ENCODE measurements around the gene ZNF689.
"Not testable (repeated sequence)": the region's sequence is repeated elsewhere in the genome, so short reads cannot be mapped to it uniquely, and the experiment has no call there.

The ZNF689 gene

DNA sequence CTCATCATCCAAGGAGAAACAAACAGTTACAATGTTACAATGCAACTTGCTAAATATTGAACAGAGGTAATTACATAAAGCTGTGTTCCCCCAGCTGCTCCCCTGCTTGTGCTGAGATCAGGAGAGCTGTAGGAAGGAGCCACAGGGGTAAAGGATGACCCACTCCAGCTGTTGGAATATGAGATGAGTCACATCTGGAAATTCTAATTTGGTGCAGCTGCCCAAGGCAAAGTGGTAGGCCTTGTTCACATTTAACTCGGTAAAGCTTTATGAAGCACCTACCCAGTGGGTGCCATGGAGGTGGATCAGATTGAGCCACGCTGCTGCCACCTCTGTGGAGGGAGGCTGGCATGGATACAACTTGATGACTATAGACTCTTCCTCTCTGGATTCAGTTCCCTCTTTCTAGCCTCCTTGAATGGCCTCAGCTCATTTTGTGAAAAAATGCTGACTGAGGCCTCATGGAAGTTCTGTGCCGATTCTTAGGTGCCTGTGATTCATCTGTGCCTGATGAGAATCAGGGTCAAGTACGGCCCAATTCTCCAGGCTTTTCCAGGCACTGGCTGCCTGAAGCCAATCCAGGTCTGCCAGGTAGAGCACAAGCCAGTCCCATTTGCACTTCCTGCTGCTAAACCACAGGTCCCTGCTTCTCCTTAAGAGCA is 7.4 kb downstream of the ZNF689 start:
- TF ChIP-seq CTCF (IDR thresholded peaks at IDR 0.05; ENCODE audit: control extremely low read depth, extremely low read depth, low read depth, missing control alignments): no peak
- ChIA-PET POLR2A (interaction anchor here (0.5 to 0.7 kb wide), 3 partner anchors 31 to 639 kb away, joined by 3 to 6 read pairs (median 3); partner anchors contain the start of gene ZNF688), CTCF (interaction anchor here (1.0 to 8.6 kb wide), 7 partner anchors 13 to 193 kb away, joined by 4 to 45 read pairs (median 8); partner anchors contain the start of genes DCTPP1 and ZNF785)
- no peak for DNase-seq (ENCODE audit: extremely low spot score)

DNA sequence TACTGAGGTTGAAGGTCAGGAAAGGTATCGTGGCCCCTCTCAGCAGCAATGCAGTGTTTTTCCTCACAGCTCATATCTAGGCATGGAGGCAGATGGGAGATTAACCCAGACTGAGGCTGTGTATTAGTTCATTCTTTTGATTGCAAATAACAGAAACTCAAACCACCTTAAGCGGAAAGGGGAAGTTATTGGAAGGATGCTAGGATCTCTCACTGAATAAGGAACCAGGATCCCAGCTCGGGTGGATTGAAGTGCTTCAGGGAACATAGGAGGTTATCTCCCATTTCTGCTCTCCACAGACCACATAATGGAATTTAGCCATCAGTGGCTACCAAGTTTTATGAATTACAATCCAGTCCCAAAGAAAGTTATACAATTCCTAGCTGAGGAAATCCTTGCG is 8.2 kb downstream of the ZNF689 start:
- ChIA-PET CTCF (interaction anchor here (1.0 to 8.6 kb wide), 5 partner anchors 14 to 192 kb away, joined by 5 to 45 read pairs (median 37); partner anchors contain the start of genes DCTPP1 and ZNF785), POLR2A (no interaction called here)
- TF ChIP-seq CTCF (IDR thresholded peaks at IDR 0.05; ENCODE audit: control extremely low read depth, extremely low read depth, low read depth, missing control alignments): no peak
- no peak for DNase-seq (ENCODE audit: extremely low spot score)

DNA sequence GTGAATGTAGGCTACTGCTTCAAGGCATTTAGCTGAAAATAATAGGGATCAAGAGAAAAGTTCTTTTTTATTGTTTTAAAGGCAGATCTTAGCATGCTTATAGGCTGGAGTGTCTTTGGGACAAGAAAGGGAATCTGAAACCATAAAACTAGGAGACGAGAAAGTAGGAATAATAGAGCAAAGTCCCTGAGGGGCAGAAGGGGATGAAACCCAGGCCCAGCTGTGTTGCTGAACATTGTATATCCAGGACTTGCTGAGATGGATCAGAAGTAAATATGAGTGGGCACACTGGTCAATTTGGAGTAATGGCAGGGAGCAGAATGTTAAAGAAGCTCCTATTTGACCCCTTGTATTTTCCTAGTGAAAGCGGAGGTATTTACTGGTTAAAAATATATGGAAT is 9.3 kb downstream of the ZNF689 start:
- CTCF ChIA-PET: interaction anchor here (1.4 to 8.6 kb wide), 7 partner anchors 8 to 192 kb away, joined by 6 to 57 read pairs (median 37); partner anchors contain the start of genes DCTPP1 and ZNF785
- POLR2A ChIA-PET: no interaction called here

DNA sequence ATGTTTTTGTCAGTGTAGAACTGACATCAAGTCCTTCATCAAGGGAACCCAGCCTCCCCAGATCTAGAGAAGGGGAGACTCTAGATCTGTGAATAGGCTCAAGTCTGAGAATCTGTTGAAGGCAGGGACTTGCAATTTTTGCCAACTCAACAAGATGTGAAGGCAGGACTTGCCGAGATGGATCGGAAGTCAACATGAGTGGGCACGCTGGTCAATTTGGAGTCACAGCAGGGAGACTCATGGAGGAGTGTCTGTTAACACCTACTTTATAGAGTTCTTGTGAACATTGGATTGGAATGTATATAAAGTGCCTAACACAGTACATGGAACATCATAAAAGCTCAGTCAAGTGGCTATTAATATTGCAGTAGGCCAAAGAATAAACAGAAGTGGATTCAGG is 10.0 kb downstream of the ZNF689 start:
- ChIA-PET POLR2A (no interaction called here), CTCF (interaction anchor here (1.0 to 6.7 kb wide), 9 partner anchors 9 to 191 kb away, joined by 4 to 57 read pairs (median 10); partner anchors contain the start of genes DCTPP1 and ZNF785)
- DNase-seq (ENCODE audit: extremely low spot score): no peak
- TF ChIP-seq CTCF (IDR thresholded peaks at IDR 0.05; ENCODE audit: control extremely low read depth, extremely low read depth, low read depth, missing control alignments): no peak

More for the DNA sequence above, 9.3 kb downstream of the ZNF689 start:
- no peak for TF ChIP-seq CTCF (IDR thresholded peaks at IDR 0.05; ENCODE audit: control extremely low read depth, extremely low read depth, low read depth, missing control alignments)
- no peak for DNase-seq (ENCODE audit: extremely low spot score)

DNA sequence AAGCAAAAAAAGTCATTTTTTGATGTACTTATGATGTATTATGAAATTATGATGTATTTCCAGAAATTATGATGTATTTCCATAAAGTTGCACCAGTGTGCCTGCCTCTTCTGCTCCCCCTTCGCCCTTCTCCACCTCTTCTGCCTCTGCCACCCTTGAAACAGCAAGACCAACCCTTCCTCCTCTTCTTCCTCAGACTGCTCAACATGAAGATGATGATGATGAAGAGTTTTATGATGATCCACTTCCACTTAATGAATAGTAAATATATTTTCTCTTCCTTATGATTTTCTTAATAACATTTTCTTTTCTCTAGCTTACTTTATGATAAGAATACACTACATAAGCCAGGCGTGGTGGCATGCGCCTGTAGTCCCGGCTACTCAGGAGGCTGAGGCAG is 17.3 kb downstream of the ZNF689 start:
- POLR2A ChIA-PET: no interaction called here
- no peak for DNase-seq (ENCODE audit: extremely low spot score)
- TF ChIP-seq CTCF (IDR thresholded peaks at IDR 0.05; ENCODE audit: control extremely low read depth, extremely low read depth, low read depth, missing control alignments): no peak
- CTCF ChIA-PET: interaction anchor here (0.8 to 1.7 kb wide), 4 partner anchors 21 to 101 kb away, joined by 3 to 5 read pairs (median 4); no protein-coding TSS in a partner anchor

GRCh38 chr16:30590869-30591268 is 19.3 kb downstream of the ZNF689 start:
- CTCF ChIA-PET: interaction anchor here (1.2 to 1.6 kb wide), 5 partner anchors 21 to 161 kb away, joined by 3 to 5 read pairs (median 4); partner anchors contain the start of gene DCTPP1
- DNase-seq (ENCODE audit: extremely low spot score); POLR2A ChIA-PET: not testable (repeated sequence)

DNA sequence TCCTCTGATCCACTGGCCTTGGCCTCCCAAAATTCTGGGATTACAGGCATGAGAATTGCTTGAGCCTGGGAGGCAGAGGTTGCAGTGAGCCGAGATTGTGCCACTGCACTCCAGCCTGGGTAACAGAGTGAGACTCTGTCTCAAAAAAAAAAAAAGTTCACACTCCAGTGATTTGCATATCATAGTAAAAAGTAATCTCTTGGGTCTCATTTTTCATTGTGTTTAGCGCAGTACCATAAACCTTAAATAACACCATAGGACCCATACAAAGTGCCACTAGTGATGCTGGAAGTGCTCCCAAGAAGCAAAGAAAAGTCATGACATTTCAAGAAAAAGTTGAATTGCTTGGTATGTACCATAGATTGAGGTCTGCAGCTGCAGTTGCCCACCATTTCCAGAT is 20.6 kb downstream of the ZNF689 start:
- POLR2A ChIA-PET; DNase-seq (ENCODE audit: extremely low spot score): not testable (repeated sequence)
- CTCF ChIA-PET: interaction anchor here (6.0 kb wide), 1 partner anchor 9 kb away, joined by 57 read pairs; no protein-coding TSS in a partner anchor
